Uterus (tissue), 2 donors: ENCODE data around the gene LIPA.

Source experiments
- POLR2A ChIP-seq, 2 donors: fragments of 450-650 bp; IDR thresholded peaks; one replicate each; pipeline ENCODE4 v1.6.1; 2016; ENCODE audit warnings: antibody characterized with exemption in 2 of 2, mild to moderate bottlenecking in 1 of 2, moderate library complexity in 1 of 2
- TF ChIP-seq, protein P1 (sequence below), 4 experiments: fragments of 200-600 bp in 2 of 4; fragments of 450-650 bp in 2 of 4; sonication (generic) in 2 of 4; IDR thresholded peaks; one replicate each; pipeline ENCODE4 v1.5.1; 2016 to 2019; ENCODE audit warnings: antibody characterized with exemption in 4 of 4, mild to moderate bottlenecking in 2 of 4, moderate library complexity in 1 of 4

DNA sequence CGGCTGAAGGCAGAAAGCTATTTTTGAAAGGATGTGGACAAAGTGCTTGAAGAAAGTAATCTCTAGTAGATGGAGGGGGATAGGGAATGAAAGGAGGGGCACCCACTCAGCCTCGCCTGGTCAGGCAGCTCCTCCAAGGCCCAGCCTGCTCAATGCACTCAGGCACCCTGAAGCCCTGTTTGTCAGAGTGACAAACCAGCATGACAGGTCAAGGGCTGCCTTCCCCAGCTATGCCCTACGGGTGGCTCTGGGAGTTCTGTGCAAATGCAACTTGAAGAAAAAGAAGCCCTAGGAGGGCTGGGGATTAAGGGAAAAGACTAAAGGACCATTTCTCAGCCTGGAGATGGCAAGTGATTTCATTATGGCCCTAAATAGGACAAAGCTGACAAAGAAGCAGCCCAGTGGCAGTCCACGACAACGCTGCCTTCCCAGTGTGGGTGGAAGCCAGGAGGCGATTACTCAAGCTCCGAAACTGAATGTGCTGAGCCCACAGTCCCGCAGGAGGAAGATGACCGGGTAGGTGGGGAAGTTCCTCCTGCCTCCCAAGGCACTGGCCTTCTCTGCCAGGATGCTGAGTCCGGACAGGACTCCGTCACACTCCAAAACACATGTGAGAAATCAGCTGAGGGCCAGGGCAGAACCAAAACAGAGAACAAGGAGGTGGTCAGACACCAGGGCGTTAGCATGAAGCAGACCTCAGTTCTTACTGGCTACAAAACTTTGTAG is 16.3 kb downstream of the LIPA start:
- TF ChIP-seq, protein P1, sequence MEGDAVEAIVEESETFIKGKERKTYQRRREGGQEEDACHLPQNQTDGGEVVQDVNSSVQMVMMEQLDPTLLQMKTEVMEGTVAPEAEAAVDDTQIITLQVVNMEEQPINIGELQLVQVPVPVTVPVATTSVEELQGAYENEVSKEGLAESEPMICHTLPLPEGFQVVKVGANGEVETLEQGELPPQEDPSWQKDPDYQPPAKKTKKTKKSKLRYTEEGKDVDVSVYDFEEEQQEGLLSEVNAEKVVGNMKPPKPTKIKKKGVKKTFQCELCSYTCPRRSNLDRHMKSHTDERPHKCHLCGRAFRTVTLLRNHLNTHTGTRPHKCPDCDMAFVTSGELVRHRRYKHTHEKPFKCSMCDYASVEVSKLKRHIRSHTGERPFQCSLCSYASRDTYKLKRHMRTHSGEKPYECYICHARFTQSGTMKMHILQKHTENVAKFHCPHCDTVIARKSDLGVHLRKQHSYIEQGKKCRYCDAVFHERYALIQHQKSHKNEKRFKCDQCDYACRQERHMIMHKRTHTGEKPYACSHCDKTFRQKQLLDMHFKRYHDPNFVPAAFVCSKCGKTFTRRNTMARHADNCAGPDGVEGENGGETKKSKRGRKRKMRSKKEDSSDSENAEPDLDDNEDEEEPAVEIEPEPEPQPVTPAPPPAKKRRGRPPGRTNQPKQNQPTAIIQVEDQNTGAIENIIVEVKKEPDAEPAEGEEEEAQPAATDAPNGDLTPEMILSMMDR (IDR thresholded peaks at IDR 0.05) = no peak
- TF ChIP-seq POLR2A (IDR thresholded peaks at IDR 0.05) = no peak
